Activated T-helper 1 cell treated with anti-CD3 and anti-CD28 coated beads, Interleukin-2, amount 50 U/mL, for 16 hours (primary cell): Measurements from ENCODE around the gene MANBA.

ENCODE experiments used
- DNase-seq, 2 donors: peaks; one replicate each; pipeline ENCODE4 v3.0.0-alpha.2; 2020; ENCODE audit warnings: low read depth in 1 of 2, low spot score in 1 of 2

The MANBA gene

GRCh38 chr4:102760645-102761295, at the start of gene MANBA:
Gene MANBA, minus strand, starts transcription at chr4:102760968. Its CDS starts 74 bp downstream, at chr4:102760894.
- peak; percentile 67 to 74 for DNase-seq

- DNase-seq, result no peak
Observed at GRCh38 chr4:102809691-102810090, 48.9 kb upstream of the MANBA start.

- no peak for DNase-seq
Observed at GRCh38 chr4:102809190-102809589, 48.4 kb upstream of the MANBA start.

GRCh38 chr4:102808009-102808408, 47.2 kb upstream of the MANBA start:
- DNase-seq, result no peak

DNA sequence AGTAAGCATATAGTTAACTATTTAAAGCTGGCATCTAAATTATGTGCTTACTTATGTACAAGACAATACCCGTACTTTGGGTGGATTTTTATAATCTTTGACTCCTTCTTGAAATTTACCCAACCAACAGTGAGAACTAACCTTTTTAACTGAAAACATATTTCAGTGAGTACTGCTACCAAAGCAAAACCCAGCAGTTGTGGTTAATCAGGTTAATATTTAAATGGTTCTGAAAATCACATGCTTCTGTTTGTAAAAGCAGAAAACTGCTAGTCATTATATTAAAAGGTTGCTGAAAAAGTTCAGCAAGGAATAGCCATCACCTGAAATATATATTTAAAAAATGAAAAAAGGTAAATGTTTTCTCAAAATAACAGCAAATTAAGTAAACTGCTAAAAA, 46.6 kb upstream of the MANBA start:
- no peak for DNase-seq

DNA sequence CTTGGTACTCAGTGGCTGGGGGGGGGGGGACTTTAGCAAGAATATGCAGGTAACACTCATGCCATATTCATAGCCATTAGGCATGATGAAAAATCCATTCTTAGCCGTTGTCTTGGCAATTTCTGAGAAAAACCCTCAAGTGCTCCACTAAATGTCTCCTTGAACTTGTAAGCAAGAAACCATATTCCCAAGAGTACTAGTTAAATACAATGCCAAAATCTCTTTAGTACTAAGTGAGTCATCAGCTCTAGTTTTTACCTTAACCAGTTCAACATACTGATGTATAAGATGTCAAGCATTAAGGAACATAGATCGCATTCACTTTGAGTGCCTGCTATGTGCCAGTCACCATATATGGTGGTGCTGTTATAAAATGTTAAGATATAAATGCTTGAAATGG, 39.0 kb upstream of the MANBA start:
- DNase-seq, result no peak

DNA sequence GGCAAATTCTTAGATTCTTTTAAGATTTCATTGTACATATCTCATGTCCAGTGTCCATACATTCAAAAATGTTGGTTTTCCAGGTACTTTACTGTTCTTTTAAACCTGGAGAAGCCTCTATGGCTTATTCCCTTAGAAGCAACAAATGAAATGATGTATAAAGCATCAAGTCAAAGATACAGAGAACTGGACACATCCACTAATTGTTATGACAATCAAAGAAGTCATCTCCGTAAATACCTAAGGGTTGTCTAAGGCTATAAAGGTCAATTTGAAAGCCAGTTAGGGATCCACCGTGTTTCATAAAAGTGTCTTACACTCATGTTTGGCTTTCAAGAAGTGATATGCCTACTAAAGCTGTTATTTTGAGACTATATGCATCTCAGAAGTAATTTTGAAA, 34.2 kb upstream of the MANBA start:
- DNase-seq, result no peak

DNA sequence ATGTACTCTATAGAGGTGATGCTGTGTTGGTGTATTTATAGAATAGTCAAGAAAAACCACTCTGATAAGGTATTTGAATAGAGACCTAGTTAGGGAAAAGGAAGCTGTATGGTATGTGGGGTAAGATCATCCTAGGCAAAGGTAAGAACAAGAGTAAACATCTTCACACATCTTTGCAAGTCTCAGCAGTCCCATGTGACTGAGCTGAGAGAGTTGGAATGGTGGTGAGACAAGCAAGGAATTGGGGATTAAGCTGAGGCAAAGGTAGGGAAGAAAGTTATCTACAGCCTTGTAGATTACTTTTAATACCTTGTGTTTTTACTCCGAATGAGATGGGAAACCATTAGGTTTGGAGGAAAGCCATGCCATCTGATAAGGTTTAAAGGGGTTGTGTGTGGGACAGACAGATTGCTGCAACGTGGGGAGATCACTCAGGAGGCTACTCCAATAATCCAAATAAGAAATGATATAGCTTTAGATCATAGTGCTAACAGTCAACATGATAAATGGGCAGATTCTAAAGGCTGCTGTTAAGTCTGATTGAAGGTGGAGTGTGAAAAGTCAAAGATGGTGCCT, 31.7 kb upstream of the MANBA start:
- no peak for DNase-seq

- no peak for DNase-seq
Observed at GRCh38 chr4:102791318-102791835, 30.6 kb upstream of the MANBA start.

- no peak for DNase-seq
Observed at GRCh38 chr4:102789317-102789717, 28.5 kb upstream of the MANBA start.

DNA sequence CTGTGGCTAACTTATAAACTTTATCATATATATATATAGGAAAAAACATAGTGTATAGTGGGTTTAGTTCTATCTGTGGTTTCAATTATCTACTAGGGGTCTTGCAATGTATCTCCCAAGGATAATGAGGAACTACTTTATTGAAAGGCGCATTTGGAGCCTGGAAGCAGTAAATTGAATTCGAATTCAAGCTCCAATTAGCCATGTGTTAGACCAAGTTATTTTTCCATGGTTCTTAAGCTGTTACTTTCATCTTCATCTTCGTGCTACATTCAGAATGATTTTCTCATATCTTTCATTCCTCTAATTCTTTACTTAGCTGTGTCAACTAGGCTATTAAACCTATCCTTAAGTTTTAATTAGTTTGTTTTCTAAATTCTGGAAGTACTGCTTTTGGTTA, 27.2 kb upstream of the MANBA start:
- no peak for DNase-seq

DNA sequence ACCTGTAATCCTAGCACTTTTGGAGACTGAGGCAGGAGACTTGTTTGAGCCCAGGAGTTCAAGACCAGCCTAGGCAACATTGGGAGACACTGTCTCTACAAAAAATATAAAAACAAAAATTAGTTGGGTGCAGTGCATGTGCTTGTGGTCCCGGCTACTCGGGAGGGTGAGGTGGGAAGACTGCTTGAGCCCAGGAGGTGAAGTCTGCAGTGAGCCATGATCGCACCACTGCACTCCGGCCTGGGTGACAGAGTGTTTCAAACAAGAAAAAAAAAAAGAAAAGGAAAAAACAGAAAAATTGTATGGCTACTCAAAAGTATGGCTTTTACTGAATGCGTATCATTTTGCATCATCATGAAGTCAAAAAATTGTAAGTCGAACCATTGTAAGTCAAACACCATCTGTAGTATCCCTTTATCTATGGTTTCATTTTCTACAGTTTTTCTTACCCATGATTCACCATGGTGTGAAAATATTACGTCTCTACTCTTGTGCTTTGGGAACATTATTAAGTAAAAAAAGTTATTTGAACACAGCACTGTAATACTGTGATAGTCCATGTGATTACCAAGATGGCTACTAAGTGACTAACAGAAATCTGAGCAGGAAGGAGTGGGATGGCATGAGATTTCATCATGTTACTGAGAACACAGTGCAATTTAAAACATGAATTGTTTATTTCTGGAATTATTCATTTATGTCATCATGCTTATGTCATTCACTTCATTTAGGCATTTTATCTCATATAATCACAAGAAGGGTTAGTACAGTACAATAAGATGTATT, 26.5 kb upstream of the MANBA start:
- DNase-seq, result no peak

DNA sequence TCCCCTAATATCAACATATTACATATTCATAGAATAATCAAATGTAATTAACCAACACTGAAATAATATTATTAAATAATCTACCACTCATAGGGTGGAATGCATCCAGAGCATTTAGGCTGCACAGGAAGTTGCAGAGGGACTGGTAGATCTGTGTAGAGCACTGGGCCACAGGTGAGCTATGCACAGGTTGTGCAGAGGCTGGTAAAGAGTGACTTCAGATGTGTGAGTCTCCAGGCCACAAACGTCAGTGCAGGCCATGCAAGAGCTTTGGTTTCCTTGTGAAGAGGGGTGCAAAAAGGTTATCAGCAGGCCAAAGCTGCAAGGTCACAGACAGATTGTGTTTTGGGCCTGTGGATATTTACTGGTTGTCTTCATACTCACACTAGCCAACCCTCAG, 25.5 kb upstream of the MANBA start:
- DNase-seq, result no peak

DNA sequence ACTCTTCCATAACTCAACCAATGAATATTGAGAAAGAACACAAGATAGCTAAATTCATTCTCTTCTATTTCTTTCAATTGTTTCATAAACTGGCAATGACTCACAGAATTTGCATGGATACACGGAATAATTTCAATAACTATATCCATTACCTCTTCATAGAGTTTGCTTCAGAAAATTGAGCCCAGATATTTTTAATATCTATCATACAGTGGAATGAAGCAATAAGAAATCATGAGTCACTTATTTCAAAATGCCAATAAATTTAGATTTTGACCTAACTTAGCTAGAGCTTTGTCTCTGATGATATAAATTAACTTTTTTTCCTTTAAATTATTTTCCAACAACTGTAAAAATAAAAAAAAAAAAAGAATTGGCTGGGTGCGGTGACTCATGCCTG, 22.2 kb upstream of the MANBA start:
- DNase-seq, result no peak

DNA sequence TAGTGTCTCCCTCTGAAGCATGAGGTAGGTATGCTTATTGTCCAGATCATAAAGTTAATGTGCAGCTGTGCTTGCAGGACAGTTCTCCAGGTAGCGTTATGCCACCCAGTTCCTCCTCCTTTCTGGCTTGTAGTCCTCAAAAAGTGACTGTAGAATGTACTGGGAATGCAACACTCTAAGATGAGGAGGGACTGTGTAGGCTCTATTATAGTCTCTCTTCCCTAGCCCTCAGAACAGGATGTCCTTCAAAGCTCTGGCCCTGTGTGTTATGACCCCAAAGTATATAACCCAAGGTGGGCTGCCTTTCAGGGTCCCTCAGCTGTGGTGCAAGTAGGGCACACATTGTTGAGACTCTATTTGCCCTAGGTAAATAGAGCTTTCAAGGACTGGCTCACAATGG, 20.8 kb upstream of the MANBA start:
- DNase-seq, result no peak

DNA sequence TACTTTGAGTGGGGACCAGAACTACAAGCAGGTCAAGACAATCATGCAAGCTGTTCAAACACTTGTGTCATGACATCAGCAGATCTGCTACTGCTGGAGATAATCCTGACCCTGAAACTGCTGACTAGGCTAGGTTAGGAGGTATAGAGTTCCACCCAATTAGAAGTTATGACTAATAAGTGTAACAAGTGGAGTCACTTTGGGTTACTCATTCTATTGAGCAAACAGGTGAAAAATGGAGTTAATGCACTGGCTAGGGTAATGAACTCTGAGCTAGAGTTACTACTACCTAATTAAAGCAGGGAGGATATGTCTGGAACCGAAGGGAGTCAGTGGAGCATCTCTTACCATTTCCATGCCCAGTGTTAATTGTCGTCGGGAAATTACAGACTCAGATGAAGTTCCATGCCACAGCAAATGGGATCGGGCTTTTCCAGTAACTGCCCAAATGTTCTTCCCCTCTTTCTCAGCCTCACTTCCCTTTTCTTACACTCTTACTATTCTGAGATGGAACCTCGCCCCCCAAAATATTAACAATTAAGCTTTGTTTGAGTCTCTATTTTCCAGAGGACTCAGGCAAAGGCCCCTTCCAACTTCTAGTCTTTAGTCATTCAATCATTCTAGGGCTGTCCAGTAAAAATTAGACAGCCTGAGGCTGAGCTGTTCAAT, 19.8 kb upstream of the MANBA start:
- DNase-seq, result no peak

- DNase-seq, result no peak
Observed at GRCh38 chr4:102779204-102779603, 18.4 kb upstream of the MANBA start.

GRCh38 chr4:102778720-102779119, 18.0 kb upstream of the MANBA start:
- DNase-seq, result no peak

DNA sequence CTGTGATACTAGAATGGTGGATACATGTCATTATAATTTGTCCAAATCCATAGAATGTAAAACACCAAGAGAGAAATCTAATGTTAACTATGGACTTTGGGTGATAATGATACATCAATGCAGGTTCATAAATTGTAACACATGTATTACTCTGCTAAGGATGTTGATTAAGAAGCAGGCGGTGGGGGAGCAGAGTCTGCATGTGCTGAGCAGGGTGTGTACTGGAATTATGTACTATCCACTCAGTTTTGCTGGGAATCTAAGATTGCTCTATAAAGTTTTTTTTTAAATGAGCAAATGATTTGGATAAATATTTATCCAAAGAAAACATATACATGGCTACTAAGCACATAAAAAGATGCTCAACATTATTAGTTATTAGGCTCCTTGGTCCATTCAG, 15.0 kb upstream of the MANBA start:
- no peak for DNase-seq

- no peak for DNase-seq
Observed at GRCh38 chr4:102774254-102774653, 13.5 kb upstream of the MANBA start.

- no peak for DNase-seq
Observed at GRCh38 chr4:102772738-102773340, 12.1 kb upstream of the MANBA start.
